ENCODE results near the gene CSMD2.

- TF ChIP-seq CTCF (IDR thresholded peaks at IDR 0.05; ENCODE audit: low read depth, low read length) (no peak), EZH2phosphoT487 (IDR thresholded peaks at IDR 0.05; ENCODE audit: low read depth) (no peak)
Measured at GRCh38 chr1:33815061-33815460, 350.0 kb downstream of the CSMD2 start.
